HCT116 (cell line): Measurements from ENCODE around the gene CDH4. TPM values are rescaled to one million over a fixed set of nuclear protein-coding genes. Genes with fewer than 3 reads are reported as not detected.

Experiments
- ATAC-seq: fragments of 200-7000 bp; cut with Tn5 transposase; 2 replicates; pipeline ENCODE4 v1.9.1; 2020; ENCODE audit warnings: mild to moderate bottlenecking, moderate library complexity
- BruUV-seq: library from RNA; stranded (reverse); fragments of 400-500 nt; replicated peaks from 2 replicates; lab custom pipeline; 2021; lab: Mats Ljungman, UMichigan
- CTCF ChIA-PET: fragments of 300-600 bp; sonication (Branson Sonifier 250); formaldehyde crosslinking; loops from one replicate; lab custom pipeline; 2021; ENCODE audit warnings: antibody characterized with exemption; lab: Charles Lee
- POLR2A ChIA-PET: fragments of 300-600, 350-600 bp; sonication (Branson Sonifier 250); formaldehyde crosslinking; loops from one replicate; lab custom pipeline; 2021; ENCODE audit warnings: antibody characterized with exemption; lab: Charles Lee
- RAD21 ChIA-PET, 2 experiments: fragments of 300-600 bp; sonication (Branson Sonifier 250); formaldehyde crosslinking; loops; one replicate each; lab custom pipeline; 2023; ENCODE audit warnings: low total read pairs in 2 of 2; ENCODE audit not compliant: uncharacterized antibody in 2 of 2, unreplicated experiment in 2 of 2, low non-redundant PET in 1 of 2; lab: Charles Lee
- DNase-seq: peaks from one replicate; pipeline ENCODE4 v3.0.0-alpha.2; 2010; ENCODE audit warnings: low read depth, low spot score
- H2AFZ ChIP-seq: fragments of 200-600 bp; shearing (Covaris generic), sonication (generic); 2 replicates; pipeline ENCODE4 v1.6.1; 2017; ENCODE audit warnings: low read depth, mixed run types, mixed read lengths, antibody characterized with exemption, low read length; ENCODE audit not compliant: poor library complexity, severe bottlenecking
- H3K27ac ChIP-seq: 2 replicates; pipeline ENCODE4 v1.5.1; 2012; ENCODE audit warnings: low read depth, low read length
- H3K27me3 ChIP-seq: fragments of 200-600 bp; sonication (generic); 2 replicates; pipeline ENCODE4 v1.6.1; 2016; ENCODE audit warnings: mixed run types, low read length, mixed read lengths; ENCODE audit not compliant: insufficient read depth
- H3K36me3 ChIP-seq, 2 experiments: fragments of 200-500 bp in 1 of 2; fragments of 200-600 bp in 1 of 2; sonication (Bioruptor generic) in 1 of 2; sonication (generic) in 1 of 2; 2 replicates each; pipeline versions ENCODE4 v1.5.1 to v1.6.1; 2014 to 2016; ENCODE audit warnings: low read length in 2 of 2, inconsistent platforms in 1 of 2, mixed read lengths in 1 of 2, mixed run types in 1 of 2; ENCODE audit not compliant: insufficient read depth in 2 of 2, control insufficient read depth in 1 of 2
- H3K4me1 ChIP-seq, 2 experiments: fragments of 200-600 bp in 1 of 2; sonication (generic) in 1 of 2; 2 replicates each; pipeline versions ENCODE4 v1.5.1 to v1.6.1; 2012 to 2017; ENCODE audit warnings: low read length in 2 of 2, inconsistent platforms in 1 of 2, mild to moderate bottlenecking in 1 of 2, mixed read lengths in 1 of 2, mixed run types in 1 of 2, moderate library complexity in 1 of 2; ENCODE audit not compliant: insufficient read depth in 2 of 2, control insufficient read depth in 1 of 2
- H3K4me2 ChIP-seq: fragments of 200-600 bp; sonication (generic); 2 replicates; pipeline ENCODE4 v1.6.1; 2017; ENCODE audit warnings: mixed run types, low read length, mixed read lengths
- H3K4me3 ChIP-seq, 2 experiments: fragments of 200-600 bp in 1 of 2; sonication (generic) in 1 of 2; replicated peaks in 1 of 2; 2 replicates each; pipeline ENCODE4 v1.5.1; 2011 to 2016; ENCODE audit warnings: low read length in 2 of 2, control low read depth in 1 of 2, low read depth in 1 of 2, mild to moderate bottlenecking in 1 of 2, mixed read lengths in 1 of 2, mixed run types in 1 of 2
- H3K79me2 ChIP-seq: fragments of 200-600 bp; sonication (generic); 2 replicates; pipeline ENCODE4 v1.6.1; 2017; ENCODE audit warnings: mild to moderate bottlenecking, mixed run types, low read length, moderate library complexity, mixed read lengths; ENCODE audit not compliant: insufficient read depth
- H3K9ac ChIP-seq: fragments of 200-600 bp; sonication (generic); 2 replicates; pipeline ENCODE4 v1.6.1; 2016; ENCODE audit warnings: low read length, mixed read lengths
- H3K9me2 ChIP-seq: fragments of 200-600 bp; sonication (generic), shearing (Covaris generic); 2 replicates; pipeline ENCODE4 v1.6.1; 2017; ENCODE audit warnings: mixed run types, mild to moderate bottlenecking, moderate library complexity; ENCODE audit not compliant: insufficient read depth
- H3K9me3 ChIP-seq, 2 experiments: fragments of 200-500 bp in 1 of 2; fragments of 200-600 bp in 1 of 2; sonication (Bioruptor generic) in 1 of 2; sonication (generic) in 1 of 2; 2 replicates each; pipeline ENCODE4 v1.6.1; 2014 to 2017; ENCODE audit warnings: low read length in 2 of 2, mixed read lengths in 2 of 2, inconsistent platforms in 1 of 2, low read depth in 1 of 2, mild to moderate bottlenecking in 1 of 2, mixed run types in 1 of 2, moderate library complexity in 1 of 2; ENCODE audit not compliant: control insufficient read depth in 1 of 2, insufficient read depth in 1 of 2
- H4K20me1 ChIP-seq: fragments of 200-600 bp; sonication (generic), shearing (Covaris generic); 2 replicates; pipeline ENCODE4 v1.6.1; 2017; ENCODE audit warnings: mixed run types, mild to moderate bottlenecking, moderate library complexity; ENCODE audit not compliant: insufficient read depth
- CTCF ChIP-seq, 3 experiments: fragments of 200-600 bp in 1 of 3; sonication (generic) in 1 of 3; IDR thresholded peaks in 2 of 3; conservative IDR thresholded peaks in 1 of 3; 2 replicates each; pipeline ENCODE4 v1.5.1; 2012 to 2017; ENCODE audit warnings: low read depth in 2 of 3, low read length in 2 of 3, antibody characterized with exemption in 1 of 3, borderline replicate concordance in 1 of 3, control low read depth in 1 of 3, mild to moderate bottlenecking in 1 of 3, mixed read lengths in 1 of 3, mixed run types in 1 of 3, moderate library complexity in 1 of 3; ENCODE audit not compliant: insufficient read depth in 1 of 3
- SIN3A ChIP-seq: IDR thresholded peaks from 2 replicates; pipeline ENCODE4 v1.6.1; 2012; ENCODE audit warnings: low read depth
- SRF ChIP-seq: IDR thresholded peaks from 2 replicates; pipeline ENCODE4 v1.6.1; 2012; ENCODE audit warnings: low read depth
- YY1 ChIP-seq: IDR thresholded peaks from 2 replicates; pipeline ENCODE4 v1.6.1; 2011; ENCODE audit warnings: low read length, low read depth, moderate library complexity, mild to moderate bottlenecking; ENCODE audit not compliant: insufficient replicate concordance; ENCODE audit errors: extremely low read depth
- intact Hi-C: fragments of 100-400 bp; cut with micrococcal nuclease; formaldehyde crosslinking; loops from 2 replicates; pipeline ENCODE4 v1.10.0; 2022
- total RNA-seq: library from RNA; stranded (reverse); gene quantifications from one replicate; pipeline ENCODE4 v1.2.1, GENCODE V29; 2021; ENCODE audit not compliant: unreplicated experiment

The CDH4 gene
- total RNA-seq, 1 experiment from 2014 or later, result not detected

DNA sequence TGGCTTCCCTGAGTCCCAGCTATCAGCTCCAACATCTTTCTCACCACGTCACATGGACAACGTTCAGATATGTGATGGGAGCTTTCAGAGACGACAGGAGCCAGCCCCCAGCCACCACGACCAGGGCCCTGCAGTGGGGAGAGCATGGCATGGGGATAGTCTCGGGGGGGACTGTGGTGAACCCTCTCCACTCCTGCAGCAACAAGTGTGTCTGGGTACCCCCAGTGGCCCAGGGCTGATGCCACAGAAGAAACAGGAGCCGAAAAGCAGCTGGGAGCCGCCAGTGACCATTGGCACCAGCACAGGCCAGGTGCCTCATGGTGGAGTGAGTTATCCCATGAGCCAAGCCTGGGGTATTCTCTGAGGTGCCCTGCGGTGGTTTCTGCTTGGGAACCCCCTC lies 473.9 kb downstream of the CDH4 start:
- Histone ChIP-seq H3K4me1 (no peaks in the 10 kb centered on the region), H3K9me2 (no peaks in the 10 kb centered on the region), H3K9ac (no peak overlapping the region), H4K20me1 (no peaks in the 10 kb centered on the region), H3K79me2 (no peaks in the 10 kb centered on the region), H2AFZ (no peak overlapping the region), H3K4me3 (no peak overlapping the region), H3K27ac (no peak overlapping the region), H3K27me3 (peaks cover 14% of the 10 kb centered on the region), H3K9me3 (no peaks in the 10 kb centered on the region), H3K36me3 (no peaks in the 10 kb centered on the region), H3K4me2 (no peak overlapping the region)
- no TSS peak for BruUV-seq
- POLR2A ChIA-PET, result no interaction called here
- intact Hi-C loops, result no loop called here
- RAD21 ChIA-PET, result no interaction called here
- ATAC-seq, result no peak
- CTCF ChIA-PET, result no interaction called here
- no peak for TF ChIP-seq CTCF (IDR thresholded peaks at IDR 0.05 in 2 of 3, conservative IDR thresholded peaks at IDR 0.05 in 1 of 3; ENCODE audit: borderline replicate concordance in 1 of 3, insufficient read depth in 1 of 3, low read depth in 2 of 3, low read length in 2 of 3)
- DNase-seq, result no peak

DNA sequence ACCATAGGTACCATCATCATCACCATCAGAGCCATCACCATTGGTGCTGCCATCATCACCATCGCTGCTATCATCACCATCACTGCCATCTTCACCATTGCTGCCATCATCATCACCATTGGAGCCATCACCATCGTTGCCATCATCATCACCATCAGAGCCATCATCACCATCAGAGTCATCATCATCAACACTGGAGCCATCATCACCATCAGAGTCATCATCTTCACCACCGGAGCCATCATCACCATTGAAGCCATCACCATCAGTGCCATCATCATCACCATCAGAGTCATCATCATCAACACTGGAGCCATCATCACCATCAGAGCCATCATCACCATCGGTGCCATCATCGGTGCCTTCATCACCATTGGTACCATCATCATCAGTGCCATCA lies 474.9 kb downstream of the CDH4 start:
- ATAC-seq (no peak), DNase-seq (no peak)
- no peaks in the 10 kb centered on the region for H3K36me3 ChIP-seq
- no peak overlapping the region for H3K4me2 ChIP-seq
- no peak overlapping the region for H3K27ac ChIP-seq
- H3K27me3 ChIP-seq, result peaks cover 4% of the 10 kb centered on the region
- H3K4me1 ChIP-seq, result no peaks in the 10 kb centered on the region
- ChIA-PET POLR2A (no interaction called here), RAD21 (no interaction called here), CTCF (no interaction called here)
- H3K4me3 ChIP-seq, result no peak overlapping the region
- no peaks in the 10 kb centered on the region for H3K79me2 ChIP-seq
- H2AFZ ChIP-seq, result no peak overlapping the region
- no peaks in the 10 kb centered on the region for H4K20me1 ChIP-seq
- H3K9me2 ChIP-seq, result no peaks in the 10 kb centered on the region
- TF ChIP-seq SIN3A (no peak), YY1 (no peak), SRF (no peak)
- H3K9me3 ChIP-seq, result no peaks in the 10 kb centered on the region
- no peak overlapping the region for H3K9ac ChIP-seq
- intact Hi-C loops, result no loop called here
- no TSS peak for BruUV-seq
